Measurements from ENCODE around the gene SCFD2. TPM values are rescaled to one million over a fixed set of nuclear protein-coding genes. Genes with fewer than 3 reads are reported as not detected.

SCFD2 gene
- total RNA-seq, 1 donor from 2014 or later: 18.6 TPM

DNA sequence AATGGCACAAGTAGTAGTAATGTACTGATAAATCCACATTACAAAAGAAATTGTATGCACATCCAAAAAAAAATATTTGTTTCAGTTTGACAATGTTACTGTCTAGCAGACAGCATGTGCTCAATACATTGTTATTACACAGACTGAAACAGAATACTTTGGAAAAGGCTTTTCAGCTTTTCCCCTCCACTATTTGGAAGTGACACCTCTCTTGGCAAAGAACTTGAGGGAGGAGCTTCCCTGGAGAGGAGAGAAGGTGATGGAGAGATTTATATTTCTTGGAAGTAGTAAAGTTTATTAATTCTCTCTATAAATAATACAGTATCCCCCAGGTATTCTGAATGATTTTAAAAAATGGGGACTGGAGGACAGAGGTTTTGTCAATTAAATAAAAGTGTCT is 131.8 kb downstream of the SCFD2 start:
- Mint-ChIP-seq H3K9me3 (no peaks in the 10 kb centered on the region), H3K27ac (ENCODE audit: unreplicated experiment) (no peak overlapping the region), H3K36me3 (ENCODE audit: low read depth) (peaks cover 2% of the 10 kb centered on the region), H3K4me3 (no peak overlapping the region), H3K4me1 (no peaks in the 10 kb centered on the region), H3K27me3 (ENCODE audit: low read depth) (no peaks in the 10 kb centered on the region)
- no peak for DNase-seq (ENCODE audit: low read depth, low spot score)
- TF ChIP-seq, protein P1, sequence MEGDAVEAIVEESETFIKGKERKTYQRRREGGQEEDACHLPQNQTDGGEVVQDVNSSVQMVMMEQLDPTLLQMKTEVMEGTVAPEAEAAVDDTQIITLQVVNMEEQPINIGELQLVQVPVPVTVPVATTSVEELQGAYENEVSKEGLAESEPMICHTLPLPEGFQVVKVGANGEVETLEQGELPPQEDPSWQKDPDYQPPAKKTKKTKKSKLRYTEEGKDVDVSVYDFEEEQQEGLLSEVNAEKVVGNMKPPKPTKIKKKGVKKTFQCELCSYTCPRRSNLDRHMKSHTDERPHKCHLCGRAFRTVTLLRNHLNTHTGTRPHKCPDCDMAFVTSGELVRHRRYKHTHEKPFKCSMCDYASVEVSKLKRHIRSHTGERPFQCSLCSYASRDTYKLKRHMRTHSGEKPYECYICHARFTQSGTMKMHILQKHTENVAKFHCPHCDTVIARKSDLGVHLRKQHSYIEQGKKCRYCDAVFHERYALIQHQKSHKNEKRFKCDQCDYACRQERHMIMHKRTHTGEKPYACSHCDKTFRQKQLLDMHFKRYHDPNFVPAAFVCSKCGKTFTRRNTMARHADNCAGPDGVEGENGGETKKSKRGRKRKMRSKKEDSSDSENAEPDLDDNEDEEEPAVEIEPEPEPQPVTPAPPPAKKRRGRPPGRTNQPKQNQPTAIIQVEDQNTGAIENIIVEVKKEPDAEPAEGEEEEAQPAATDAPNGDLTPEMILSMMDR (conservative IDR thresholded peaks at IDR 0.05): no peak

DNA sequence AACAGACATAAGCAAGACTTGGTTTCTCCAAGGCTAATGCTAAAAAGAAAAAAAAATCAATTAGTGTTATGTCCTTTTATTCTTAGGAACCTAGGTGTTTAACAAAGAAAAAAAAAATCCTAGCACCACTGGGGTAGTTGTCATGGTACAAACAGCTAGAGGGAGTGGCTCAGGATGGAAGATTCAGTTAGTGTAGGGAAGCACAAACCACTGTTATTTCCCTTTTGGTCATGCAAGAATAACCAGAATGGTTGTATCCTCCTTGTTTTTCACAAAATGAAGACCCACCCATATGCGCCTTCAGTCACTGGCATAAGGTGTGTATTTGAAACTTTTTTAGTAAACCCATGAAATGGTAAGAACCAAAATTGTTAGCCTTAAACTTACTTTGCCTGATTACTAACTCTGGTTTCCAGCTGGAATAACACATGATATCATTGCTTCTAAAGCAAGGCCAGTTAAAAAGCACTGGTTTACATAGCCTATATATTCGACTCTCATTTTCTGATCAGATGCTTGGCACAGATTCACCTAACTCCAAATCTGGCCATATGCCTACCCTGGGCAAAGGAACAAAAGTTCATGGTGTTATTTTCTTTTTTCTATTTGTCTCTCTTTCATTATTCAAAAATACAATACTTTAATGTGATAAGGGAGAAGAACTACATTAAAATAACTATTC is 132.6 kb downstream of the SCFD2 start:
- Mint-ChIP-seq H3K9me3 (no peaks in the 10 kb centered on the region), H3K4me1 (no peaks in the 10 kb centered on the region), H3K27ac (ENCODE audit: unreplicated experiment) (no peak overlapping the region), H3K36me3 (ENCODE audit: low read depth) (peaks cover 2% of the 10 kb centered on the region), H3K27me3 (ENCODE audit: low read depth) (no peaks in the 10 kb centered on the region), H3K4me3 (no peak overlapping the region)
- TF ChIP-seq, protein P1 (conservative IDR thresholded peaks at IDR 0.05): no peak
- DNase-seq (ENCODE audit: low read depth, low spot score): no peak

DNA sequence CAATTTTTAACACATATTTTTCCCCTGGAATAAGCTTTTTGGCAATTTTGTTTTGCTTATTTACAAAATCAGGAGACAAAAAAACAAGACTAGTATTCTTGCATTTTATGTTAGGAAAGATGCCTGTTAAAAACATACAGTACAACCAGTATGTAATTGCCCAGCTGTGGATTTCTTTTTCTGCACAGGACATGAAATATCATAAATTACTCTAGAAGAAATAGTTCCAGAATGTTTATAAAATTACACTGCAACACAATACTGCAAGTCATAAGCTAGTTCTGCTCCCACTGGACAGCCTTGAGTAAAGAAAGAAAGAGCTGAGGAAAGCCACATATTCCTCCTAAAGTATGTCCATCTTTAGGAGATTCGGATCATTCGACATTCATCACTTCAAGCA is 133.5 kb downstream of the SCFD2 start:
- no peaks in the 10 kb centered on the region for H3K4me1 Mint-ChIP-seq
- H3K27me3 Mint-ChIP-seq (ENCODE audit: low read depth): no peaks in the 10 kb centered on the region
- TF ChIP-seq, protein P1 (conservative IDR thresholded peaks at IDR 0.05): no peak
- H3K9me3 Mint-ChIP-seq: no peaks in the 10 kb centered on the region
- H3K27ac Mint-ChIP-seq (ENCODE audit: unreplicated experiment): no peak overlapping the region
- no peak overlapping the region for H3K4me3 Mint-ChIP-seq
- DNase-seq (ENCODE audit: low read depth, low spot score): no peak
- H3K36me3 Mint-ChIP-seq (ENCODE audit: low read depth): peaks cover 2% of the 10 kb centered on the region

DNA sequence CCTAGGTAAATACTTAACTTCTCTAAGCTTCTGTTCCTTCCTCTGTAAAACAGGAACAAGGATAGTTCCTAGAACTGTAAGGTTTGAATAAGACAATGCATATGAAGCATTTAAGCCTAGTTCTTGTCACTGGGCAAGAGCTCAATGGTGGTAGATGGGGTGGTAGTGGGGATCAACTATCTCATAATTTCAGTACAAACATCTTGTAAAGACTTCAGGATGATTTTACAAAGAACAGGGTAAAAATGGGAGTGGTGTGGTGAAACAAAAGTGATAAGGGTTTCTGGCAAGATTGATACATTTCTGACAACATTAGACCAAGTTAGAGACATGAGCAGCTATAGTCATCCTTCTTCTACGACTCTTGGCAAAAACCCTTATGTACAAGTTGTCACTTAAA is 137.8 kb downstream of the SCFD2 start:
- H3K27ac Mint-ChIP-seq (ENCODE audit: unreplicated experiment): no peak overlapping the region
- no peaks in the 10 kb centered on the region for H3K9me3 Mint-ChIP-seq
- H3K27me3 Mint-ChIP-seq (ENCODE audit: low read depth): no peaks in the 10 kb centered on the region
- no peaks in the 10 kb centered on the region for H3K4me1 Mint-ChIP-seq
- H3K36me3 Mint-ChIP-seq (ENCODE audit: low read depth): no peaks in the 10 kb centered on the region
- no peak overlapping the region for H3K4me3 Mint-ChIP-seq
- no peak for DNase-seq (ENCODE audit: low read depth, low spot score)
- TF ChIP-seq, protein P1 (conservative IDR thresholded peaks at IDR 0.05): no peak

DNA sequence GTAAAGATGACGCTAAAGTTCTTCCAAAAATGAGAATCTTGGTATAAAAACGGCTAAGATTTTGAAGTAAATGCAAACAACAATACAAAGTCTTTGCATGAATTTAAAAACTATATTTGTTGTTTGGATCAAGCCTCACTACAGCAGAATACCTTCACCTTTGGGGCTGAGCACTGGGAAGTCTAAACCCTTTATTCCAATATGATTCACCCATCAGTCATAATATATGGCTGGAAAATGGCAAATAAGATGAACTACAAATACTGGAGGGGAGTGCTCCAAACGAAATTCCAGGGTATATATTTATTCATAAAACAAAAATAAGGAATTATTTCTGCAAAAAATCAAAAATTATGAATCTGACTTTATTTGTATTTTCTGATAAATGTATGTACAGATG is 138.4 kb downstream of the SCFD2 start:
- Mint-ChIP-seq H3K4me3 (no peak overlapping the region), H3K9me3 (no peaks in the 10 kb centered on the region), H3K27me3 (ENCODE audit: low read depth) (no peaks in the 10 kb centered on the region), H3K4me1 (no peaks in the 10 kb centered on the region), H3K27ac (ENCODE audit: unreplicated experiment) (no peak overlapping the region), H3K36me3 (ENCODE audit: low read depth) (no peaks in the 10 kb centered on the region)
- TF ChIP-seq, protein P1 (conservative IDR thresholded peaks at IDR 0.05): no peak
- DNase-seq (ENCODE audit: low read depth, low spot score): no peak
